HG03066 (cell line): ENCODE data around the gene PHF5A.
"Not testable (repeated sequence)": the region's sequence is repeated elsewhere in the genome, so short reads cannot be mapped to it uniquely, and the experiment has no call there.

Experiments used
- ATAC-seq: cut with Tn5 transposase; IDR thresholded peaks from one replicate; pipeline ENCODE4 v1.9.1; 2021; ENCODE audit warnings: low read depth; ENCODE audit not compliant: unreplicated experiment

PHF5A gene

GRCh38 chr22:41488596-41489385 lies 20.3 kb upstream of the PHF5A start:
- ATAC-seq, result no peak

- no peak for ATAC-seq
Observed at GRCh38 chr22:41488076-41488475, 19.6 kb upstream of the PHF5A start.

GRCh38 chr22:41487037-41487935 lies 18.8 kb upstream of the PHF5A start:
- no peak for ATAC-seq

- ATAC-seq, result no peak
Observed at GRCh38 chr22:41485033-41485432, 16.5 kb upstream of the PHF5A start.

- ATAC-seq, result no peak
Observed at GRCh38 chr22:41482319-41482935, 13.9 kb upstream of the PHF5A start.

GRCh38 chr22:41481925-41482318 lies 13.4 kb upstream of the PHF5A start:
- no peak for ATAC-seq

GRCh38 chr22:41481131-41481830 lies 12.8 kb upstream of the PHF5A start:
- no peak for ATAC-seq

GRCh38 chr22:41480397-41480735 lies 11.9 kb upstream of the PHF5A start:
- no peak for ATAC-seq

- no peak for ATAC-seq
Observed at GRCh38 chr22:41479671-41480396, 11.3 kb upstream of the PHF5A start.

GRCh38 chr22:41478891-41479521 lies 10.5 kb upstream of the PHF5A start:
- ATAC-seq, result no peak

- ATAC-seq, result no peak
Observed at GRCh38 chr22:41478473-41478872, 10.0 kb upstream of the PHF5A start.

GRCh38 chr22:41474872-41475451 lies 6.5 kb upstream of the PHF5A start:
- ATAC-seq, result no peak

GRCh38 chr22:41471568-41471967 lies 3.1 kb upstream of the PHF5A start:
- ATAC-seq, result no peak

- ATAC-seq, result no peak
Observed at GRCh38 chr22:41470886-41471285, 2.4 kb upstream of the PHF5A start.

GRCh38 chr22:41469218-41469851 lies 843 bp upstream of the PHF5A start:
- ATAC-seq, result peak; percentile 14

GRCh38 chr22:41461901-41462300 lies 6.6 kb downstream of the PHF5A start:
- no peak for ATAC-seq

- not testable (repeated sequence) for ATAC-seq
Observed at GRCh38 chr22:41460071-41460470, 8.4 kb downstream of the PHF5A start.

- no peak for ATAC-seq
Observed at GRCh38 chr22:41459431-41459830, 9.1 kb downstream of the PHF5A start.
